Activated CD4-positive, alpha-beta T cell treated with anti-CD3 and anti-CD28 coated beads, Interleukin-2, amount 10 ng/mL, durations not matched to agents 24 days and 14 days (primary cell): Measurements from ENCODE around the gene LRRTM3. TPM values are rescaled to one million over a fixed set of nuclear protein-coding genes. Genes with fewer than 3 reads are reported as not detected.

ENCODE experiments used
- DNase-seq: peaks from one replicate; pipeline ENCODE4 v3.0.0; 2022
- H3K27ac Mint-ChIP-seq: one replicate; pipeline ENCODE4 v1.8.0; 2022; ENCODE audit warnings: mild to moderate bottlenecking, mixed read lengths
- H3K27me3 Mint-ChIP-seq: one replicate; pipeline ENCODE4 v1.8.0; 2022; ENCODE audit warnings: mixed read lengths
- H3K36me3 Mint-ChIP-seq: one replicate; pipeline ENCODE4 v1.8.0; 2022; ENCODE audit warnings: low read depth, mild to moderate bottlenecking, mixed read lengths
- H3K4me1 Mint-ChIP-seq: one replicate; pipeline ENCODE4 v1.8.0; 2021; ENCODE audit warnings: mixed read lengths
- H3K4me3 Mint-ChIP-seq: one replicate; pipeline ENCODE4 v1.8.0; 2022; ENCODE audit warnings: mild to moderate bottlenecking, moderate library complexity, mixed read lengths
- H3K9me3 Mint-ChIP-seq: one replicate; pipeline ENCODE4 v1.8.0; 2021; ENCODE audit warnings: mixed read lengths
- intact Hi-C: fragments of 100-400 bp; cut with micrococcal nuclease; formaldehyde crosslinking; loops from one replicate; pipeline ENCODE4 v1.15.1; 2023
- total RNA-seq: library from RNA; stranded (reverse); gene quantifications from 2 replicates; pipeline ENCODE4 v1.2.3, GENCODE V29; 2022

LRRTM3 gene
- total RNA-seq, 1 donor from 2014 or later = not detected

- intact Hi-C loops = no loop called here
- Mint-ChIP-seq H3K9me3 (no peaks in the 10 kb centered on the region), H3K4me3 (no peak overlapping the region)
Measured at GRCh38 chr10:67086327-67087134, 160.7 kb downstream of the LRRTM3 start.

GRCh38 chr10:67087135-67087425, 161.2 kb downstream of the LRRTM3 start:
- H3K36me3 Mint-ChIP-seq = no peaks in the 10 kb centered on the region
- intact Hi-C loops = no loop called here
- no peaks in the 10 kb centered on the region for H3K9me3 Mint-ChIP-seq
- H3K4me1 Mint-ChIP-seq = no peaks in the 10 kb centered on the region
- no peak for DNase-seq
- H3K27ac Mint-ChIP-seq = no peak overlapping the region
- no peaks in the 10 kb centered on the region for H3K27me3 Mint-ChIP-seq
- no peak overlapping the region for H3K4me3 Mint-ChIP-seq

More at GRCh38 chr10:67086327-67087134, 160.7 kb downstream of the LRRTM3 start:
- H3K36me3 Mint-ChIP-seq = no peaks in the 10 kb centered on the region
- no peaks in the 10 kb centered on the region for H3K27me3 Mint-ChIP-seq
- H3K4me1 Mint-ChIP-seq = no peaks in the 10 kb centered on the region
- no peak overlapping the region for H3K27ac Mint-ChIP-seq
- DNase-seq = no peak

GRCh38 chr10:67088036-67088435, 162.2 kb downstream of the LRRTM3 start:
- H3K27ac Mint-ChIP-seq = no peak overlapping the region
- no peaks in the 10 kb centered on the region for H3K27me3 Mint-ChIP-seq
- no peaks in the 10 kb centered on the region for H3K4me1 Mint-ChIP-seq
- no peak overlapping the region for H3K4me3 Mint-ChIP-seq
- no peak for DNase-seq
- no peaks in the 10 kb centered on the region for H3K36me3 Mint-ChIP-seq
- intact Hi-C loops = no loop called here
- no peaks in the 10 kb centered on the region for H3K9me3 Mint-ChIP-seq

GRCh38 chr10:67095531-67095930, 169.7 kb downstream of the LRRTM3 start:
- intact Hi-C loops = no loop called here
- Mint-ChIP-seq H3K4me3 (no peak overlapping the region), H3K36me3 (no peaks in the 10 kb centered on the region), H3K4me1 (no peaks in the 10 kb centered on the region), H3K27me3 (no peaks in the 10 kb centered on the region), H3K27ac (no peak overlapping the region), H3K9me3 (no peaks in the 10 kb centered on the region)
- DNase-seq = no peak

- intact Hi-C loops = no loop called here
- DNase-seq = no peak
- Mint-ChIP-seq H3K36me3 (no peaks in the 10 kb centered on the region), H3K27me3 (no peaks in the 10 kb centered on the region), H3K4me1 (no peaks in the 10 kb centered on the region), H3K27ac (no peak overlapping the region), H3K9me3 (no peaks in the 10 kb centered on the region), H3K4me3 (no peak overlapping the region)
Measured at GRCh38 chr10:67098461-67098860, 172.6 kb downstream of the LRRTM3 start.

GRCh38 chr10:67100951-67101350, 175.1 kb downstream of the LRRTM3 start:
- no peak overlapping the region for H3K27ac Mint-ChIP-seq
- H3K4me3 Mint-ChIP-seq = no peak overlapping the region
- H3K4me1 Mint-ChIP-seq = no peaks in the 10 kb centered on the region
- H3K36me3 Mint-ChIP-seq = no peaks in the 10 kb centered on the region
- no peaks in the 10 kb centered on the region for H3K27me3 Mint-ChIP-seq
- DNase-seq = no peak
- H3K9me3 Mint-ChIP-seq = no peaks in the 10 kb centered on the region
- intact Hi-C loops = no loop called here

GRCh38 chr10:67107670-67108069, 181.8 kb downstream of the LRRTM3 start:
- intact Hi-C loops = no loop called here

GRCh38 chr10:67110286-67110685, 184.4 kb downstream of the LRRTM3 start:
- H3K27me3 Mint-ChIP-seq = no peaks in the 10 kb centered on the region
- H3K27ac Mint-ChIP-seq = no peak overlapping the region
- intact Hi-C loops = no loop called here
- no peak for DNase-seq
- no peaks in the 10 kb centered on the region for H3K9me3 Mint-ChIP-seq
- no peak overlapping the region for H3K4me3 Mint-ChIP-seq
- H3K4me1 Mint-ChIP-seq = no peaks in the 10 kb centered on the region
- H3K36me3 Mint-ChIP-seq = no peaks in the 10 kb centered on the region

More at GRCh38 chr10:67107670-67108069, 181.8 kb downstream of the LRRTM3 start:
- no peaks in the 10 kb centered on the region for H3K4me1 Mint-ChIP-seq
- H3K4me3 Mint-ChIP-seq = no peak overlapping the region
- no peak overlapping the region for H3K27ac Mint-ChIP-seq
- no peaks in the 10 kb centered on the region for H3K27me3 Mint-ChIP-seq
- DNase-seq = no peak
- no peaks in the 10 kb centered on the region for H3K9me3 Mint-ChIP-seq
- no peaks in the 10 kb centered on the region for H3K36me3 Mint-ChIP-seq

GRCh38 chr10:67112765-67113164, 186.9 kb downstream of the LRRTM3 start:
- intact Hi-C loops = no loop called here
- DNase-seq = no peak
- H3K27ac Mint-ChIP-seq = no peak overlapping the region
- no peak overlapping the region for H3K4me3 Mint-ChIP-seq
- H3K9me3 Mint-ChIP-seq = no peaks in the 10 kb centered on the region
- no peaks in the 10 kb centered on the region for H3K36me3 Mint-ChIP-seq
- no peaks in the 10 kb centered on the region for H3K4me1 Mint-ChIP-seq
- no peaks in the 10 kb centered on the region for H3K27me3 Mint-ChIP-seq

- Mint-ChIP-seq H3K4me3 (no peak overlapping the region), H3K36me3 (no peaks in the 10 kb centered on the region), H3K27me3 (no peaks in the 10 kb centered on the region), H3K27ac (no peak overlapping the region), H3K9me3 (no peaks in the 10 kb centered on the region), H3K4me1 (no peaks in the 10 kb centered on the region)
- intact Hi-C loops = no loop called here
- DNase-seq = no peak
Measured at GRCh38 chr10:67114945-67115344, 189.1 kb downstream of the LRRTM3 start.

GRCh38 chr10:67115972-67116371, 190.1 kb downstream of the LRRTM3 start:
- Mint-ChIP-seq H3K4me1 (no peaks in the 10 kb centered on the region), H3K9me3 (no peaks in the 10 kb centered on the region), H3K27ac (no peak overlapping the region), H3K4me3 (no peak overlapping the region), H3K36me3 (no peaks in the 10 kb centered on the region), H3K27me3 (no peaks in the 10 kb centered on the region)
- intact Hi-C loops = no loop called here
- DNase-seq = no peak

GRCh38 chr10:67119651-67120050, 193.8 kb downstream of the LRRTM3 start:
- H3K9me3 Mint-ChIP-seq = no peaks in the 10 kb centered on the region

GRCh38 chr10:67127441-67127840, 201.6 kb downstream of the LRRTM3 start:
- no peak for DNase-seq
- intact Hi-C loops = no loop called here
- H3K4me3 Mint-ChIP-seq = no peak overlapping the region
- H3K36me3 Mint-ChIP-seq = no peaks in the 10 kb centered on the region
- no peaks in the 10 kb centered on the region for H3K4me1 Mint-ChIP-seq
- no peaks in the 10 kb centered on the region for H3K27me3 Mint-ChIP-seq
- no peaks in the 10 kb centered on the region for H3K9me3 Mint-ChIP-seq
- no peak overlapping the region for H3K27ac Mint-ChIP-seq

More at GRCh38 chr10:67119651-67120050, 193.8 kb downstream of the LRRTM3 start:
- DNase-seq = no peak
- no peak overlapping the region for H3K4me3 Mint-ChIP-seq
- intact Hi-C loops = no loop called here
- no peak overlapping the region for H3K27ac Mint-ChIP-seq
- no peaks in the 10 kb centered on the region for H3K4me1 Mint-ChIP-seq
- H3K36me3 Mint-ChIP-seq = no peaks in the 10 kb centered on the region
- H3K27me3 Mint-ChIP-seq = no peaks in the 10 kb centered on the region

- Mint-ChIP-seq H3K27me3 (no peaks in the 10 kb centered on the region), H3K9me3 (no peaks in the 10 kb centered on the region), H3K27ac (no peak overlapping the region), H3K36me3 (no peaks in the 10 kb centered on the region), H3K4me1 (no peaks in the 10 kb centered on the region), H3K4me3 (no peak overlapping the region)
- DNase-seq = no peak
- intact Hi-C loops = no loop called here
Measured at GRCh38 chr10:67140641-67141040, 214.8 kb downstream of the LRRTM3 start.

- DNase-seq = no peak
- no peak overlapping the region for H3K4me3 Mint-ChIP-seq
- no peaks in the 10 kb centered on the region for H3K9me3 Mint-ChIP-seq
- no peaks in the 10 kb centered on the region for H3K36me3 Mint-ChIP-seq
- H3K27me3 Mint-ChIP-seq = no peaks in the 10 kb centered on the region
- H3K4me1 Mint-ChIP-seq = no peaks in the 10 kb centered on the region
- intact Hi-C loops = no loop called here
- no peak overlapping the region for H3K27ac Mint-ChIP-seq
Measured at GRCh38 chr10:67141300-67141699, 215.5 kb downstream of the LRRTM3 start.
